ENCODE results near the gene WDR19. TPM values are rescaled to one million over a fixed set of nuclear protein-coding genes. Genes with fewer than 3 reads are reported as not detected.

The WDR19 gene
- total and polyA plus RNA-seq, 2 donors (not counting 3 experiments of a cell fraction or from before 2014, with no cell fraction given), result 27.1 to 28.2 TPM

GRCh38 chr4:39279416-39279815 lies 97.1 kb downstream of the WDR19 start:
- ChIA-PET CTCF (interaction anchor here (1.1 kb wide), 1 partner anchor 12 kb away, joined by 5 read pairs; no protein-coding TSS in a partner anchor), POLR2A (interaction anchor here (0.7 kb wide), 1 partner anchor 249 kb away, joined by 5 read pairs; no protein-coding TSS in a partner anchor)
- Histone ChIP-seq H3K27ac (ENCODE audit: insufficient read depth, low read depth, low read length) (no peak overlapping the region), H3K79me2 (ENCODE audit: control insufficient read depth, insufficient read depth, low read length) (no peaks in the 10 kb centered on the region), H3K4me3 (replicated peaks in 1 of 3; ENCODE audit: insufficient read depth in 1 of 3, low read depth in 1 of 3, low read length in 3 of 3) (no peak overlapping the region), H3K4me2 (ENCODE audit: insufficient read depth, low read length) (no peak overlapping the region), H3K9ac (replicated peaks; ENCODE audit: extremely low read depth, insufficient read depth, low read length) (no peak overlapping the region), H4K20me1 (replicated peaks; ENCODE audit: control insufficient read depth, extremely low read depth, insufficient read depth, low read length) (no peaks in the 10 kb centered on the region), H3K4me1 (ENCODE audit: control insufficient read depth, extremely low read depth, insufficient read depth, low read length) (no peaks in the 10 kb centered on the region), H3K9me1 (replicated peaks; ENCODE audit: control insufficient read depth, extremely low read depth, insufficient read depth, low read length) (no peaks in the 10 kb centered on the region), H3K9me3 (replicated peaks; ENCODE audit: control insufficient read depth, insufficient read depth, low read length) (no peaks in the 10 kb centered on the region), H3K27me3 (ENCODE audit: control insufficient read depth in 2 of 2, insufficient read depth in 2 of 2, low read length in 2 of 2) (no peaks in the 10 kb centered on the region), H2AFZ (ENCODE audit: low read depth, low read length) (no peak overlapping the region), H3K36me3 (ENCODE audit: control insufficient read depth in 2 of 2, extremely low read depth in 1 of 2, insufficient read depth in 2 of 2, low read length in 2 of 2) (peaks cover 0 to 6% of the 10 kb centered on the region in 2 experiments)
- DNase-seq (ENCODE audit: low read depth, low spot score) (no peak), FAIRE-seq (no peak)
- TF ChIP-seq JUN (IDR thresholded peaks at IDR 0.05; ENCODE audit: borderline replicate concordance, insufficient read depth, insufficient read length, low read depth) (no peak), POLR2AphosphoS5 (IDR thresholded peaks at IDR 0.05; ENCODE audit: insufficient read depth, low read depth, low read length) (no peak), CTCF (IDR thresholded peaks at IDR 0.05; ENCODE audit: extremely low read depth in 1 of 2, insufficient read depth in 1 of 2, low read depth in 1 of 2, low read length in 2 of 2) (no peak), POLR2A (IDR thresholded peaks at IDR 0.05; ENCODE audit: low read depth, low read length) (no peak), MYC (IDR thresholded peaks at IDR 0.05; ENCODE audit: low read depth, low read length) (no peak), GATA2 (IDR thresholded peaks at IDR 0.05; ENCODE audit: insufficient read depth, insufficient read length, low read depth, low read length) (no peak), FOS (IDR thresholded peaks at IDR 0.05; ENCODE audit: borderline replicate concordance, insufficient read depth, low read length) (no peak), MAX (IDR thresholded peaks at IDR 0.05; ENCODE audit: insufficient read depth, insufficient read length) (no peak), EZH2 (IDR thresholded peaks at IDR 0.05; ENCODE audit: borderline replicate concordance, low read depth, low read length, severe bottlenecking) (no peak)
- intact Hi-C loops (cut with micrococcal nuclease) (no loop called here), dilution Hi-C loops (cut with MboI; ENCODE audit: extremely low pct_ligation_motif_present, low sequenced_read_pairs) (no loop called here)
- BruUV-seq (replicated peaks), result no TSS peak

Measured in endothelial cell of umbilical vein (primary cell).